GM19468 (cell line): ENCODE data around the gene ADIPOR2.
A peak's percentile ranks its signal among the peaks of the same experiment; 100 is the strongest.

Experiments
- ATAC-seq: cut with Tn5 transposase; IDR thresholded peaks from one replicate; pipeline ENCODE4 v1.9.1; 2021; ENCODE audit warnings: mild to moderate bottlenecking, moderate library complexity, moderate number of reproducible peaks; ENCODE audit not compliant: unreplicated experiment; ENCODE audit errors: extremely low read depth

ADIPOR2 gene

GRCh38 chr12:1690578-1691122, at the start of gene ADIPOR2:
Gene ADIPOR2, plus strand, starts transcription at chr12:1691070. Its CDS starts 63,274 bp downstream, at chr12:1754344.
- peak; percentile 91 for ATAC-seq

- ATAC-seq: no peak
These were observed 48.4 kb upstream of the ADIPOR2 start for GRCh38 chr12:1642513-1642912.

GRCh38 chr12:1643043-1643442, 47.8 kb upstream of the ADIPOR2 start:
- no peak for ATAC-seq

GRCh38 chr12:1643905-1644533, 46.9 kb upstream of the ADIPOR2 start:
- ATAC-seq: no peak

GRCh38 chr12:1644534-1645438, 46.1 kb upstream of the ADIPOR2 start:
- ATAC-seq: no peak

- no peak for ATAC-seq
These were observed 45.1 kb upstream of the ADIPOR2 start for GRCh38 chr12:1645819-1646218.

- ATAC-seq: no peak
These were observed 44.1 kb upstream of the ADIPOR2 start for GRCh38 chr12:1646569-1647284.

- no peak for ATAC-seq
These were observed 43.6 kb upstream of the ADIPOR2 start for GRCh38 chr12:1647285-1647669.

GRCh38 chr12:1650260-1650977, 40.5 kb upstream of the ADIPOR2 start:
- ATAC-seq: no peak

- ATAC-seq: no peak
These were observed 39.9 kb upstream of the ADIPOR2 start for GRCh38 chr12:1650978-1651361.

GRCh38 chr12:1651946-1652345, 38.9 kb upstream of the ADIPOR2 start:
- ATAC-seq: no peak

- no peak for ATAC-seq
These were observed 35.6 kb upstream of the ADIPOR2 start for GRCh38 chr12:1655225-1655788.

- ATAC-seq: no peak
These were observed 34.0 kb upstream of the ADIPOR2 start for GRCh38 chr12:1656902-1657301.

- no peak for ATAC-seq
These were observed 33.2 kb upstream of the ADIPOR2 start for GRCh38 chr12:1657688-1658087.

- no peak for ATAC-seq
These were observed 30.3 kb upstream of the ADIPOR2 start for GRCh38 chr12:1660304-1661187.

- no peak for ATAC-seq
These were observed 29.1 kb upstream of the ADIPOR2 start for GRCh38 chr12:1661553-1662335.

GRCh38 chr12:1662761-1663439, 28.0 kb upstream of the ADIPOR2 start:
- ATAC-seq: no peak
